Suprapubic skin (tissue), 4 donors: ENCODE data around the gene CBLB.

ENCODE experiments used
- CTCF ChIP-seq, 2 donors: fragments of 200-600 bp in 1 of 2; fragments of 450-650 bp in 1 of 2; sonication (generic) in 1 of 2; IDR thresholded peaks; one replicate each; pipeline ENCODE4 v1.5.1; 2016 to 2019; ENCODE audit warnings: antibody characterized with exemption in 2 of 2, mild to moderate bottlenecking in 1 of 2, moderate library complexity in 1 of 2
- EP300 ChIP-seq: sonication (generic); formaldehyde crosslinking; IDR thresholded peaks from one replicate; pipeline ENCODE4 v1.6.1; 2017; ENCODE audit warnings: antibody characterized with exemption
- POLR2A ChIP-seq, 2 donors: fragments of 450-650 bp; IDR thresholded peaks; one replicate each; pipeline ENCODE4 v1.6.1; 2017; ENCODE audit warnings: antibody characterized with exemption in 2 of 2, mild to moderate bottlenecking in 2 of 2, moderate library complexity in 2 of 2
- POLR2AphosphoS5 ChIP-seq, 3 donors: sonication (generic); formaldehyde crosslinking; IDR thresholded peaks; one replicate each; pipeline ENCODE4 v1.6.1; 2017; ENCODE audit warnings: antibody characterized with exemption in 3 of 3

GRCh38 chr3:105752791-105753415 lies 115.9 kb downstream of the CBLB start:
- TF ChIP-seq POLR2AphosphoS5 (IDR thresholded peaks at IDR 0.05) (no peak), CTCF (IDR thresholded peaks at IDR 0.05) (no peak), POLR2A (IDR thresholded peaks at IDR 0.05) (no peak), EP300 (no peak)
